HG03196 (cell line): ENCODE results near the gene IFT172.

Experiments
- ATAC-seq: cut with Tn5 transposase; IDR thresholded peaks from one replicate; pipeline ENCODE4 v1.9.1; 2021; ENCODE audit not compliant: unreplicated experiment

The IFT172 gene

GRCh38 chr2:27494284-27494943 lies 4.9 kb upstream of the IFT172 start:
- ATAC-seq = no peak

DNA sequence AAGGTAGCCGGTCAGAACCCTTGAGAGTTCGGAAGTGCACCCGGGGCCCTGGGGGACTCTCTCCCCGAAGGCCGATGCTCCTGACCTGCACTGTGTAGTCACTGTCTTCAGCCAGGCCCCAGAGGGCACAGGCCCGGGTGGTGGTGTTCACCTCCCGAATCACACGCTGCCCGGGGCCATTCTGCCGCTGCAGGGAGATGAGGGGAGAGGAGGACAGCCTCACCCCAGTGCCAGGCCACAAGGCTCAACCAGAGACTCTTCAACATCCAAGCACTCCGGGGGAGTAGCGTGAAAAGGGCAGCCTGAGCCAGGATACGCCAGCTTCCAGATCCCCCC lies 4.4 kb upstream of the IFT172 start:
- ATAC-seq = no peak

- ATAC-seq = no peak
These were observed 3.0 kb upstream of the IFT172 start for GRCh38 chr2:27492557-27492956.

DNA sequence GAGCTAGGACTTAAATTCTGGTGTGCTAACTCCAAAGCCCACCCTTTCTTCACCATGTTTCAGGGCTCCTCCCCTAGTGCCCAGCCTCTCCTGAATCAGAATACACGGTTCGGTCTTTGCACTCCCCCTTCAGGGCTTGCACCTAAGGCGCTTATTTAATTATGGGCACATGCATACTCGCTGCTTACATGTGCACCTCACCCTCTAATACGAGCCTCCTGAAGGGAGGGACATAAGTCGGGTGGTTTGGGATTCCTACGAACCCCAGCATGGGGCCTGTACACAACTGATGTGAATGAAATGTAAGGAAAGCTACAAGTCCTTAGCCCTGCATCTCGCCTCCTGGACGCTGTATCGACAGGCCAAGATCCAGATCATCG lies 435 bp downstream of the IFT172 start:
- peak; percentile 19 for ATAC-seq

DNA sequence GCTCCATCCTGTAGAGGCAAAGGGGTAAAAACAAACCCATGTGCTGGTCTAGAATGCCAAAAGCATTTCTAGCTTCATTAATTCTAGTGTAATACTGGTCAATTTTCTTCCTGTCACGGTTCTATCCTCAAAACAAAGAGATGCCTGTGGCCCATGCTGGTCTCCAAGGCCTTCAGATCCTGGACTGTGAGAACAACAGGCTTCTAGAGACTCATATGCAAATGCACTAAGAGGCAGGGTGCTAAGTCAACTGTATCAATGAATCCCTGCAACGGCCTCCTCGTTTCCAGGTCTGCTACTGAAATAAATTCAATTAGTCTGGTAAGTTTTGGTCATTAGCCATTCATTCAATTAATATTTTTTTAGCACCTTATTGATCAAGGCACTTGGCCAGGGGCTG lies 4.0 kb downstream of the IFT172 start:
- no peak for ATAC-seq

DNA sequence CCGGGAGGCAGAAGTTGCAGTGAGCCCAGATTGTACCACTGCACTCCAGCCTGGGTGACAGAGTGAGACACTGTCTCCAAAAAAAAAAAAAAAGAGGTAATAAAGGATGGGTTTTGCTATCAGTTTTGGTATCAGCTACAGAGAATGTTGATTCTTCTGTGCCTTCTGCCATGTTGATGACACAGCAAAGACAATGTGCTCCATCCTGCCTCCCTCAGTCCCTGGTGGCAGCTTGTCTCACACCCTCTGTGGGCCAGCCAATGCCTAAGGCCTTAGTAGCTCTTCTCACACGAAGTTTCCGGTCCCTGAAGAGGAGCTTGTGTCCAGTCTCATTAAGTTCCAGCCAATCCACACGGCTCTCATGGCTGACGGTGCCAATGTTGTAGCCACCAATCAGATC lies 17.6 kb downstream of the IFT172 start:
- no peak for ATAC-seq

- no peak for ATAC-seq
These were observed 25.1 kb downstream of the IFT172 start for GRCh38 chr2:27464443-27464842.

GRCh38 chr2:27461118-27461517 lies 28.4 kb downstream of the IFT172 start:
- ATAC-seq = no peak

DNA sequence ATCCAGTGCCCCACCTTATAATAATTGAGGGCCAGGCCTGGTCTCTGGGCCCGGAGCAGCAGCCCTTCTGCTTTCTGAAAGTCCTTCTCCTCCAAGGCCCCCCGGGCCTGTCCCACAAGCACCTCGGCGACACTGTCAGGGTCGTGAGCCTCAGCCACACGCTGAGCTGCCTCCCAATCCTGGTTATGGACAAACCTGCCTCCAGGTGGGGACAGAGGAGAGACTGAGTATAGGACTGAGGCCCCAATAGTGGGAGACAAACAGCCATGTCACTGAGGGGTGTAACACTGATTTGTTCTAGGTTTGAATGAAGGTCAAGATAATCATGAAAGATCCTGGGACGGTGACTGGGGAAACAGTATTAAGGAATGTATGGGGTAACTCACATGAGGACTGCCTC lies 35.6 kb downstream of the IFT172 start:
- ATAC-seq = no peak

- no peak for ATAC-seq
These were observed 38.4 kb downstream of the IFT172 start for GRCh38 chr2:27451095-27451494.

DNA sequence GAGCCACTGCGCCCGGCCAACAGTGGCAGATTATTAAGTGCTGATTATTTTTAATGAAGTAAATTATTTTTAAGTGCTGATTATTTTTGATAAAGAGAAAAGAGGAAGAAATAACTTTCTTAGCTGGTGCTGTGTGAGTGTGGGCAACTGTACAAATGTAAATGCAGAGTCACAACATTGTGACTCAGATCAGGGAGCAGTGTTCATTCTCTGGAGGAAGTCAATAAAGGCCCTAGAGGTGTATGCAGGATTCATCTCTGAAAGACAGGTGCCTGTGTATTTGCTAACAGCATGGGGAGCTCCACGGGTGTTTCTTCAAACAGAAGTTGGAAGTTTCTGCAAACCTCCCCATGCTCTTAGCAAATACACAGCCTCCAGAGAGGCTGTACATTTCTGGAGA lies 41.2 kb downstream of the IFT172 start:
- ATAC-seq = no peak

DNA sequence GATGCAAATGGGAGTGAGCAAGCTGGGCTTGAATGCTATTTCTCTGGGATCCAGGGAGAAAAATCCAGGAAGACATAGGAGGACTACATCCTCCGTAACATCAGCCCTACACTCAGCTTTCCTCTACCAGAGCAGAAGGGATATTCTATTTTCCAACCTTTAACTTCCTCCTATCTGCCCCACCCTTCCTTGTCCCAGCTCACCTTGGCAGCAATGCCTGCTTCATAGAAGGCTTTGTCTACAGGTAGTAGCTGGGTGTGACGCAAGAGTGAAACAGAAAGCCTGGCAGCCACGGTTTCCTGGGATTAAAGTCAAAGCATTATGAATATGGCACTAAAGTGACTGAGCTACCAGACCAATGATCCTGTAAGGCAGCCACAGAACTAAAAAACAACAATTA lies 43.5 kb downstream of the IFT172 start:
- no peak for ATAC-seq

DNA sequence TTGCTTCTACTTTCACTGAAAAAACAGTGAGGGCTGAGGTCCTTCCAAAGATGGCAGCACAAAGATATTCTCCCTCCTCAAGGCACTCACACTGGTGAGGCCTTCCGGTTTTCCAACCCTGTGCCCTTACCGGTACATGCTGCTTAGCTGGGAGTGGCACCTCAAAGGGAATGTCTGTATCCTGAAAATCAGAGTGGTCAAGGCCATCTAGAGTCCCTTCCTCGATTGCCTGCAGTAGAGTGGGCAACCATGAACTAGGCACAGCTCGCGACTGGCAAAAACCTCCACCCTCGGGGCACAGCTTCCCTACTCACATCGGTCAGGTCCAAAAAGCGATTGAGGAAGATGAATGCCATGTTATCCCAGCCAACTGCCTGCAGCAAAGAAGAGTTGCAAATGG lies 43.9 kb downstream of the IFT172 start:
- no peak for ATAC-seq

- no peak for ATAC-seq
These were observed 44.4 kb downstream of the IFT172 start for GRCh38 chr2:27445155-27445554.

DNA sequence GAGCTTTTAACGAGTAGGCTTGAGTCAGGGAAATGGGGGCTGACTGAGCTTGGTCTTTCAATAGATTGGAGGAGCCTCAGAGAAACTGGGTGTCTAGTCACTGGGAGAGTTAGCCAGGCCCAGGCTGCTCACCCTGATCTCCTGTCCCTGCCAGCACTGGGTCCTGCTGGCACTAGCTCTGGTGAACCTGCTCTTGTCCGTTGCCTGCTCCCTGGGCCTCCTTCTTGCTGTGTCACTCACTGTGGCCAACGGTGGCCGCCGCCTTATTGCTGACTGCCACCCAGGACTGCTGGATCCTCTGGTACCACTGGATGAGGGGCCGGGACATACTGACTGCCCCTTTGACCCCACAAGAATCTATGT lies 46.6 kb downstream of the IFT172 start:
- no peak for ATAC-seq

DNA sequence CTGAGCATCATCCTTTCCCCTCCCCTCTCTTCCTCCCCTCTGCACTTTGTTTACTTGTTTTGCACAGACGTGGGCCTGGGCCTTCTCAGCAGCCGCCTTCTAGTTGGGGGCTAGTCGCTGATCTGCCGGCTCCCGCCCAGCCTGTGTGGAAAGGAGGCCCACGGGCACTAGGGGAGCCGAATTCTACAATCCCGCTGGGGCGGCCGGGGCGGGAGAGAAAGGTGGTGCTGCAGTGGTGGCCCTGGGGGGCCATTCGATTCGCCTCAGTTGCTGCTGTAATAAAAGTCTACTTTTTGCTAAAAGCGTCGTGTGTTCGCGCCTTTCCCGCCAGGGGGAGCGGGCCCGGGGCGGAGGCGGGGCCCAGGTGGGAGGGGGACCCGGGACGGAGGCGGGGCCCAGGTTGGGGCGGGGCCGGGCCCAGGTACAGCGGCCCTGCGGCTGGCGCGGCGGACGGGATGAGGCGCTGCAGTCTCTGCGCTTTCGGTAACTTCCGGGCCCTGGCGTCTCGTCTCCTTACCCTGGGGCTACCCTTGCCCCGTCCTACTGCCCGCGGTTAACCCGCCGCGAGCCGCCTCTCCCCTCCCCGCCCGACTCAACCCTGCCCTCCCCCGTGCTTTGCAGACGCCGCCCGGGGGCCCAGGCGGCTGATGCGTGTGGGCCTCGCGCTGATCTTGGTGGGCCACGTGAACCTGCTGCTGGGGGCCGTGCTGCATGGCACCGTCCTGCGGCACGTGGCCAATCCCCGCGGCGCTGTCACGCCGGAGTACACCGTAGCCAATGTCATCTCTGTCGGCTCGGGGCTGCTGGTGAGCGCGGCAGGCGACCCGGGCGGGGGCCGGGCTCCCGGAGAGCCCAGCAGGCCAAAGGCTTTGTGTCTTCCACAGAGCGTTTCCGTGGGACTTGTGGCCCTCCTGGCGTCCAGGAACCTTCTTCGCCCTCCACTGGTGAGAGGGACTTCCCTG lies 47.3 kb downstream of the IFT172 start, which contains the start of gene KRTCAP3:
KRTCAP3 (plus strand) TSS at position 424 of the 962 bp plus-strand sequence; CDS start at position 456, 32 bp downstream.
- no peak for ATAC-seq

- ATAC-seq = no peak
These were observed 48.2 kb downstream of the IFT172 start for GRCh38 chr2:27441226-27441926.

DNA sequence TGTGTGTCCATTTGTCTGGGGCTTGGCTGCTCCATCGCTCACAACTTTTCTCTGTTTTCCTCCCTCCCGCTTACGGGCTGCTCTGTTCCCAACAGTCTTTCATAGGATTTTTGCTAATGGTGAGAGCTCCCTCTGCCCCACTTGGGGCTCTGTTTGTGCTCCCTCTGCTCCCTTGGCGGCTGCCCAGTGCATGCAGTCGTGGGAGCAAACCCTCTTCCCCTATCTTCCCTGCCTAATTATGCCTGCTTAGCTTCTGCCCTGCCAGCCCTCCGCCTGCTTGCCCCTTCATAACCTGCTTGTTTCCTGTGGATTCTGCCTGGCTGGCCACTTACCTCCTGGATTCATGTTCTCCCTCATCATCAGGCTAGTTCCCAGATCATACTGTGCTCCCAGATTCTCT lies 53.9 kb downstream of the IFT172 start:
- ATAC-seq = no peak

GRCh38 chr2:27431395-27431794 lies 58.1 kb downstream of the IFT172 start:
- no peak for ATAC-seq

DNA sequence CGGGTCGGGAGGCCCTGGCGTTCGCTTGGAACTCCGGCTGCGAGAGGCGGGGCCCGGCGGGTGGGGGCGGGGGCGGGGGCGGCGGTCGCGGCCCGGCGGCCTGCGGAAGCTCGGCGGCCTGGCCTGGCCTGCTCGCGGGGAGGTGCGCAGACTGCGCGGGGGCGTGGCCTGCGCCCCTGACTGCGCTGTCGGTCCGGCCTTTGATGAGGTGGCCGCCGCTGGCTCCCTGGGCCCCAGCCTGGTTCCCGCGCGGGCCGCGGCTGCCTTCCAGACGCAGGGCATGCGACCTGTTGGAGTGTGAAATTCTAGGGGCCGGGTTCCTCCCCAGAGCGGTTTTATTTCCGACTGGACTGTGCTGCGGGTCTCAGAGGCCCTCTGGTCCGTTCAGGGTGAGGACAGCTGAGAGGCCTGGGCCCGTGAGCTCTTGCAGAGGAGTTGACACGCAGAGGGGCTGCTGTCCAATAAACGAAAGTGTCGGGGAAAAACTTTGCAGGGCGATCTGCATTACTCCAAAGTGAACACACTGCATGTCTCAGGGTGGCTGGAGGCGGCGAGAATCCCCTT lies 60.5 kb downstream of the IFT172 start:
- ATAC-seq = peak; percentile 68

DNA sequence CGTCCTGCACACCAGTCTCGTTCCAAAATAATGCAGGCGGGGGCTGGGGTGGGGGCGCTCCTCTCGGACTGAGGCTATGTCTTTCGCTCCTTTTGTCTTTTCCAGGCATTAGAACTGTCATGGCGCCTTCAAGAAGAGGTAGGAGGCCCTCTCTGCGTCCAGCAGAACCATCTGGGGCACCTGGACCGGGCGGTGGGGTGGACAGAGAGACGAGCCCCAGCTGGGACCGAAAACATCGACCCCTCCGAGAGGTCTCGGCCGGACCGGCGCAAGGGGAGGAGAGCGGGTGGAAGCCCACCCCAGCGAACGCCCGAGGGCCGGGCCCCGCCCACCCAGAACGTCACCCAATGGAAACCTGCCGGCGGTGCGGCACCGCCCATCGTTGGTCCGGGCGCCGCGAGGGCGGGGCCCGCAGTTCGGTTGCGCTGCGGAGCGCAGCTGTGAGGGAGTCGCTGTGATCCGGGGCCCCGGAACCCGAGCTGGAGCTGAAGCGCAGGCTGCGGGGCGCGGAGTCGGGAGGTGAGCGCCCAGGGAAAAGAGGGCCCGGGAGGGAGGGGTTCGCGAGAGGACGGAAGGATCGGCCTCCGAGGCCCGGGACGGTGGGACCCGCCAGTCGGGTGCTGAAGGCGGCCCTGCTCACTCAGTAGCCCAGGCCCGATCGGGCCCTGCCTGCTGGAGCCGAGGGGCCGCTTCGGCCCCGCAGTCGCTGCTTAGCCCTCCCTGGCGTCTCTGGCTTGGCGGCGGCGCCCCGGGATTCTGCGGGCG lies 61.1 kb downstream of the IFT172 start, which contains the start of gene NRBP1:
NRBP1 (plus strand) TSS at position 419 of the 765 bp plus-strand sequence. CDS start 4,643 bp downstream, outside the sequence.
- peak; percentile 87 for ATAC-seq
